Measurements from ENCODE around the gene MPL. TPM values are rescaled to one million over a fixed set of nuclear protein-coding genes. Genes with fewer than 3 reads are reported as not detected.
A peak's percentile ranks its signal among the peaks of the same experiment; 100 is the strongest.

Gene MPL
- total RNA-seq, 2 experiments from 2014 or later: not detected

DNA sequence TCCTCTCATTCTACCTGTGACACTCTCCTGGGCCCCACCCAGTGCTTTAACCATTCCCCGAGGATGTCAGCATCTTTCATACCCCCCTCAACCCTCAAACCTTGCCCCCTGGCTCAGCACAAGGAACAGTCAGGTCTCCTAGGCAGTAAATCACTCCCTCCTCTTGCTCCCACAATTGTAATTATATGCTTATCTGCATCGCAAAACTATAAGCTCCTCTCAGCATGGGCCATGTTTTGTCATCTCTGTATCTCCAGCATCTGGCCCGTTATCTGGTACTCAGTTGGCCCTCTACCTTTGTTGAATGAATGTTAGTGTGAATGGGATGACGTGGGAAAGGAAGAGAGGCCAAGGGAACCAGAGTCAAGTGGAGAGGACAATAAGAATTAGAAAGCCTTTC is 32.9 kb downstream of the MPL start:
- Mint-ChIP-seq H3K4me1 (ENCODE audit: low read depth) (peaks cover 37% of the 10 kb centered on the region), H3K4me3 (peak overlapping the region; percentile 63), H3K27me3 (no peaks in the 10 kb centered on the region), H3K27ac (peak overlapping the region; percentile 60), H3K36me3 (ENCODE audit: low read depth) (peaks cover 16% of the 10 kb centered on the region), H3K9me3 (no peaks in the 10 kb centered on the region)
- ATAC-seq (ENCODE audit: poor library complexity) (no peak), DNase-seq (no peak)
- Histone ChIP-seq H3K4me1 (ENCODE audit: insufficient read depth, low read length) (peaks cover 35% of the 10 kb centered on the region), H3K27ac (ENCODE audit: low read depth in 1 of 2, low read length in 2 of 2) (no peak overlapping the region), H3K27me3 (ENCODE audit: control insufficient read depth in 1 of 2, insufficient read depth in 2 of 2, low read length in 2 of 2) (no peaks in the 10 kb centered on the region), H3K4me3 (ENCODE audit: low read length) (no peak overlapping the region), H3K36me3 (ENCODE audit: insufficient read depth, low read length) (peaks cover under 1% of the 10 kb centered on the region), H3K9me3 (ENCODE audit: control insufficient read depth in 1 of 2, insufficient read depth in 1 of 2, low read length in 2 of 2) (no peaks in the 10 kb centered on the region)
- ChIA-PET POLR2A (no interaction called here), CTCF (interaction anchor here (0.6 to 0.7 kb wide), 2 partner anchors 22 to 45 kb away, joined by 4 read pairs; no protein-coding TSS in a partner anchor)
- TF ChIP-seq, protein P1, sequence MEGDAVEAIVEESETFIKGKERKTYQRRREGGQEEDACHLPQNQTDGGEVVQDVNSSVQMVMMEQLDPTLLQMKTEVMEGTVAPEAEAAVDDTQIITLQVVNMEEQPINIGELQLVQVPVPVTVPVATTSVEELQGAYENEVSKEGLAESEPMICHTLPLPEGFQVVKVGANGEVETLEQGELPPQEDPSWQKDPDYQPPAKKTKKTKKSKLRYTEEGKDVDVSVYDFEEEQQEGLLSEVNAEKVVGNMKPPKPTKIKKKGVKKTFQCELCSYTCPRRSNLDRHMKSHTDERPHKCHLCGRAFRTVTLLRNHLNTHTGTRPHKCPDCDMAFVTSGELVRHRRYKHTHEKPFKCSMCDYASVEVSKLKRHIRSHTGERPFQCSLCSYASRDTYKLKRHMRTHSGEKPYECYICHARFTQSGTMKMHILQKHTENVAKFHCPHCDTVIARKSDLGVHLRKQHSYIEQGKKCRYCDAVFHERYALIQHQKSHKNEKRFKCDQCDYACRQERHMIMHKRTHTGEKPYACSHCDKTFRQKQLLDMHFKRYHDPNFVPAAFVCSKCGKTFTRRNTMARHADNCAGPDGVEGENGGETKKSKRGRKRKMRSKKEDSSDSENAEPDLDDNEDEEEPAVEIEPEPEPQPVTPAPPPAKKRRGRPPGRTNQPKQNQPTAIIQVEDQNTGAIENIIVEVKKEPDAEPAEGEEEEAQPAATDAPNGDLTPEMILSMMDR (IDR thresholded peaks at IDR 0.05): no peak
- intact Hi-C loops (cut with DNase I, micrococcal nuclease): no loop called here

DNA sequence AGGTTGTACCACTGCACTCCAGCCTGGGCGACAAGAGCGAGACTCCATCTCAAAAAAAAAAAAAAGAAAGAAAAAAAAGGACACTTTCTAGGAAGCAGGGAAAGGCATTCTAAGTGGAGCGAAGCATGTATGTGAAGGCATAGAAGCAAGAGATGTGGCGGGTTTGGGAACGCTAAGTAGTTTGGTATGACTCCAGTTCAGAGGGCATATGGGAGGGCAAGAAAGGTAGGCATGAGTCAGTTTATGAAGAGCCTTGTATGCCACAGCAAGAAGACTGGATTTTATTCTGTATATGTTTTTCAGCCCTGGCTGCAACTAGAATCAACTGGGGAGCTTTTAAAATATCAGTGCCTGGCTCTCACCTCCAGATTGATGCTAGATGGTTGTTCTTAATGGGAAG is 34.6 kb downstream of the MPL start:
- ATAC-seq (ENCODE audit: poor library complexity): no peak
- no peaks in the 10 kb centered on the region for H3K36me3 ChIP-seq (ENCODE audit: insufficient read depth, low read length)
- no peaks in the 10 kb centered on the region for H3K27me3 Mint-ChIP-seq
- DNase-seq: no peak
- peaks cover 8% of the 10 kb centered on the region for H3K36me3 Mint-ChIP-seq (ENCODE audit: low read depth)
- H3K27ac ChIP-seq (ENCODE audit: low read depth in 1 of 2, low read length in 2 of 2): no peak overlapping the region
- H3K9me3 Mint-ChIP-seq: no peaks in the 10 kb centered on the region
- peaks cover 28% of the 10 kb centered on the region for H3K4me1 Mint-ChIP-seq (ENCODE audit: low read depth)
- TF ChIP-seq, protein P1 (IDR thresholded peaks at IDR 0.05): no peak
- no peak overlapping the region for H3K4me3 Mint-ChIP-seq
- H3K27me3 ChIP-seq (ENCODE audit: control insufficient read depth in 1 of 2, insufficient read depth in 2 of 2, low read length in 2 of 2): no peaks in the 10 kb centered on the region
- CTCF ChIA-PET: interaction anchor here (0.6 kb wide), 1 partner anchor 17 kb away, joined by 5 read pairs; no protein-coding TSS in a partner anchor
- intact Hi-C loops (cut with DNase I, micrococcal nuclease): no loop called here
- H3K4me3 ChIP-seq (ENCODE audit: low read length): no peak overlapping the region
- POLR2A ChIA-PET: no interaction called here
- H3K4me1 ChIP-seq (ENCODE audit: insufficient read depth, low read length): peaks cover 20% of the 10 kb centered on the region
- H3K9me3 ChIP-seq (ENCODE audit: control insufficient read depth in 1 of 2, insufficient read depth in 1 of 2, low read length in 2 of 2): no peaks in the 10 kb centered on the region
- no peak overlapping the region for H3K27ac Mint-ChIP-seq

DNA sequence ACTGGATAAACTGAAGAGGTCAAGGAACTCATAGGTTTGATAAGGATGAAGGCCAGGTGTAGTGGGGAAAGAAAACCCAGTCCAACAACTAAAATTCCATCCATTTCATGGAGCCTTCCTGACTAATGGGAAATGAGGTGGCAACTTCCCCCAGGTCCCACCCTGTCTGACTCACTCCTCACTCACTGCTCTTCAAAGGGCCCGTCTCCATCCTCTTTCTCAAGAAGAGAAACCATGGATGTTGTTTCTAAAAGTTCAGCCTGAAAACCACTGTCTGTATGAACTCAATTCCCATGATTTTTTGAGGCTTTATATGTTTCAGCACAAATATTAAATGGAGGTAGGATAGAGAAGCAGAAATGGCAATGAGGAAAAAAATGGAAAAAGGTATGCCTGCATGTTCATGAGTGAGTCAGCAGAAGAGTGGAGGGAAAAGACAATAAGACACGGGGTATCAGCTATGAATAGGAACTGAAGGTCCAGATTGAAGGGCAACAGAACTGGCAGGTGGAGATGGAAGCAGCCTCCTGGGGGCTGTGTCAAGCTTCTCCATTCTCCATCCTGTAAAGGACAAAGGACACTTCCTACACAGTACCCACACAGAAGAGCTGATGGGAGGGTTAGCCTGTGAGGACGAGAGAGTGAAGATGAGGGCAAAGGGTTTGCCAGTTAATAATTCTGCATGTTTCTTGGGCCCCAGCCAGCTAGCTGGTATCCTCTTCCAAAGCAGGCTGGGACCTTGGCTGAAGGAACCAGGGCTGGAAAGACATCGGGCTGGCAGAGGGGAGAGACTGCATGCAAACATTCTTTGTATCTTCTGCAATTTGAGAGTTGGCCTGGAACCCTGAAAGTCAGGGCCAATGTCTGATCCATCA is 35.7 kb downstream of the MPL start:
- CTCF ChIA-PET: no interaction called here
- H3K36me3 Mint-ChIP-seq (ENCODE audit: low read depth): peaks cover 3% of the 10 kb centered on the region
- intact Hi-C loops (cut with DNase I, micrococcal nuclease): no loop called here
- ATAC-seq (ENCODE audit: poor library complexity) (no peak), DNase-seq (peak in 1 of 14 experiments; percentile 29)
- Histone ChIP-seq H3K9me3 (ENCODE audit: control insufficient read depth in 1 of 2, insufficient read depth in 1 of 2, low read length in 2 of 2) (no peaks in the 10 kb centered on the region), H3K4me3 (ENCODE audit: low read length) (no peak overlapping the region), H3K27ac (ENCODE audit: low read depth in 1 of 2, low read length in 2 of 2) (no peak overlapping the region), H3K4me1 (ENCODE audit: insufficient read depth, low read length) (peaks cover 15% of the 10 kb centered on the region), H3K36me3 (ENCODE audit: insufficient read depth, low read length) (no peaks in the 10 kb centered on the region), H3K27me3 (ENCODE audit: control insufficient read depth in 1 of 2, insufficient read depth in 2 of 2, low read length in 2 of 2) (no peaks in the 10 kb centered on the region)
- H3K27ac Mint-ChIP-seq: no peak overlapping the region
- no peaks in the 10 kb centered on the region for H3K27me3 Mint-ChIP-seq
- H3K4me1 Mint-ChIP-seq (ENCODE audit: low read depth): peaks cover 23% of the 10 kb centered on the region
- POLR2A ChIA-PET: interaction anchor here (1.0 kb wide), 1 partner anchor 16 kb away, joined by 3 read pairs; the partner anchor contains the start of genes MED8 and SZT2
- TF ChIP-seq, protein P1 (IDR thresholded peaks at IDR 0.05): no peak
- H3K9me3 Mint-ChIP-seq: no peaks in the 10 kb centered on the region
- no peak overlapping the region for H3K4me3 Mint-ChIP-seq
